Neuronal stem cell (in vitro differentiated cells): Measurements from ENCODE around the gene MACROD1.
A peak's percentile ranks its signal among the peaks of the same experiment; 100 is the strongest.

ENCODE experiments used
- DNase-seq: peaks from one replicate; pipeline ENCODE4 v3.0.0-alpha.2; 2013; ENCODE audit warnings: low spot score
- H2AFZ ChIP-seq: one replicate; pipeline ENCODE4 v1.6.1; 2013; ENCODE audit warnings: mild to moderate bottlenecking, low read length, inconsistent platforms
- H2AK5ac ChIP-seq: 2 replicates; pipeline ENCODE4 v1.6.1; 2013; ENCODE audit warnings: low read depth, mild to moderate bottlenecking, inconsistent platforms, low read length, moderate library complexity, mixed read lengths
- H2BK120ac ChIP-seq: 2 replicates; pipeline ENCODE4 v1.6.1; 2013; ENCODE audit warnings: low read depth, mild to moderate bottlenecking, inconsistent platforms, low read length, moderate library complexity, mixed read lengths
- H2BK12ac ChIP-seq: one replicate; pipeline ENCODE4 v1.6.1; 2013; ENCODE audit warnings: low read length, inconsistent platforms
- H2BK15ac ChIP-seq: 2 replicates; pipeline ENCODE4 v1.6.1; 2013; ENCODE audit warnings: mild to moderate bottlenecking, low read length, inconsistent platforms, mixed read lengths
- H2BK5ac ChIP-seq: one replicate; pipeline ENCODE4 v1.6.1; 2013; ENCODE audit warnings: inconsistent platforms, mild to moderate bottlenecking, low read length, moderate library complexity
- H3K14ac ChIP-seq: one replicate; pipeline ENCODE4 v1.6.1; 2013; ENCODE audit warnings: low read length, inconsistent platforms
- H3K18ac ChIP-seq: 2 replicates; pipeline ENCODE4 v1.6.1; 2013; ENCODE audit warnings: low read length, inconsistent platforms
- H3K23ac ChIP-seq: 2 replicates; pipeline ENCODE4 v1.6.1; 2013; ENCODE audit warnings: low read depth, mild to moderate bottlenecking, mixed read lengths, low read length, inconsistent platforms; ENCODE audit not compliant: poor library complexity
- H3K27ac ChIP-seq: replicated peaks from 3 replicates; pipeline ENCODE4 v1.5.1; 2013; ENCODE audit warnings: low read length, inconsistent platforms
- H3K27me3 ChIP-seq, 3 experiments: 2 replicates each; pipeline ENCODE4 v1.6.1; 2013; ENCODE audit warnings: low read length in 3 of 3, mild to moderate bottlenecking in 2 of 3, inconsistent platforms in 1 of 3, low read depth in 1 of 3, mixed read lengths in 1 of 3, moderate library complexity in 1 of 3; ENCODE audit not compliant: control insufficient read depth in 3 of 3, insufficient read depth in 3 of 3
- H3K36me3 ChIP-seq, 2 donors: replicated peaks in 1 of 2; 2 replicates each; pipeline ENCODE4 v1.6.1; 2013; ENCODE audit warnings: low read length in 2 of 2; ENCODE audit not compliant: control insufficient read depth in 2 of 2, insufficient read depth in 2 of 2
- H3K4ac ChIP-seq: 2 replicates; pipeline ENCODE4 v1.6.1; 2013; ENCODE audit warnings: inconsistent platforms, mild to moderate bottlenecking, low read length, moderate library complexity
- H3K4me1 ChIP-seq, 2 donors: 1 replicate in 1 of 2; 2 replicates in 1 of 2; pipeline ENCODE4 v1.6.1; 2013; ENCODE audit warnings: low read length in 2 of 2, low read depth in 1 of 2; ENCODE audit not compliant: control insufficient read depth in 2 of 2, insufficient read depth in 1 of 2
- H3K4me2 ChIP-seq: one replicate; pipeline ENCODE4 v1.6.1; 2013; ENCODE audit warnings: mild to moderate bottlenecking, low read length, inconsistent platforms; ENCODE audit not compliant: insufficient read depth, poor library complexity, severe bottlenecking
- H3K4me3 ChIP-seq, 2 donors: 2 replicates each; pipeline ENCODE4 v1.5.1; 2013; ENCODE audit warnings: low read length in 2 of 2, mild to moderate bottlenecking in 2 of 2, inconsistent platforms in 1 of 2, moderate library complexity in 1 of 2
- H3K79me1 ChIP-seq: one replicate; pipeline ENCODE4 v1.6.1; 2013; ENCODE audit warnings: low read depth, mild to moderate bottlenecking, inconsistent platforms, low read length, moderate library complexity
- H3K9ac ChIP-seq: one replicate; pipeline ENCODE4 v1.6.1; 2013; ENCODE audit warnings: mild to moderate bottlenecking, low read depth, low read length, inconsistent platforms; ENCODE audit not compliant: poor library complexity
- H3K9me3 ChIP-seq, 2 donors: replicated peaks in 1 of 2; 2 replicates each; pipeline versions ENCODE3 to v1.6.1; 2013; ENCODE audit warnings: low read length in 2 of 2, mild to moderate bottlenecking in 2 of 2, inconsistent platforms in 1 of 2, low read depth in 1 of 2, mixed read lengths in 1 of 2, moderate library complexity in 1 of 2; ENCODE audit not compliant: control insufficient read depth in 2 of 2, insufficient read depth in 1 of 2
- H4K8ac ChIP-seq: one replicate; pipeline ENCODE4 v1.6.1; 2013; ENCODE audit warnings: low read depth, mild to moderate bottlenecking, inconsistent platforms, low read length, moderate library complexity
- H4K91ac ChIP-seq: one replicate; pipeline ENCODE4 v1.6.1; 2013; ENCODE audit warnings: low read length, low read depth, mild to moderate bottlenecking, inconsistent platforms; ENCODE audit not compliant: poor library complexity
- WGBS, 2 donors: extraction: QIAGEN DNeasy Blood & Tissue Kit; methylation state at CpG; one replicate each; pipeline ENCODE4 v1.1.7; 2013; ENCODE audit warnings: missing lambda C conversion rate in 2 of 2, mixed read lengths in 1 of 2; ENCODE audit not compliant: insufficient read length in 2 of 2, insufficient replicate concordance in 1 of 2; ENCODE audit errors: extremely low coverage in 2 of 2; 5-methylcytosine and 5-hydroxymethylcytosine counted together

MACROD1 gene

GRCh38 chr11:64129403-64129802 is 36.5 kb downstream of the MACROD1 start:
- Histone ChIP-seq H4K91ac (no peak overlapping the region), H2BK12ac (no peak overlapping the region), H3K4me3 (no peak overlapping the region), H3K79me1 (peaks cover 15% of the 10 kb centered on the region), H3K18ac (peak overlapping the region; percentile 8), H4K8ac (no peak overlapping the region), H2BK120ac (peak overlapping the region; percentile 18), H2BK15ac (peak overlapping the region; percentile 49), H2BK5ac (peak overlapping the region; percentile 24), H3K27me3 (no peaks in the 10 kb centered on the region), H2AK5ac (peak overlapping the region; percentile 46), H2AFZ (no peak overlapping the region), H3K9me3 (no peaks in the 10 kb centered on the region), H3K4me2 (no peak overlapping the region), H3K27ac (no peak overlapping the region), H3K9ac (no peak overlapping the region), H3K36me3 (no peaks in the 10 kb centered on the region), H3K23ac (peak overlapping the region; percentile 25), H3K4me1 (peaks cover 12 to 20% of the 10 kb centered on the region in 2 donors), H3K14ac (no peak overlapping the region), H3K4ac (no peak overlapping the region)
- no peak for DNase-seq
- no CpG with 5 or more reads among the region's 8 CpGs for WGBS, 2 donors

- Histone ChIP-seq H2AFZ (no peak overlapping the region), H3K4me1 (peaks cover 12 to 20% of the 10 kb centered on the region in 2 donors), H3K9ac (peak overlapping the region; percentile 77), H2BK120ac (no peak overlapping the region), H3K23ac (peak overlapping the region; percentile 80), H3K4me3 (no peak overlapping the region), H2BK12ac (peak overlapping the region; percentile 58), H3K18ac (peak overlapping the region; percentile 52), H3K4ac (no peak overlapping the region), H3K4me2 (no peak overlapping the region), H3K14ac (no peak overlapping the region), H4K8ac (no peak overlapping the region), H3K27ac (no peak overlapping the region), H3K27me3 (no peaks in the 10 kb centered on the region), H4K91ac (no peak overlapping the region), H3K9me3 (no peaks in the 10 kb centered on the region), H3K79me1 (peaks cover 15% of the 10 kb centered on the region), H2BK5ac (no peak overlapping the region), H3K36me3 (no peaks in the 10 kb centered on the region), H2AK5ac (peak overlapping the region; percentile 63), H2BK15ac (peak overlapping the region; percentile 67)
- no peak for DNase-seq
- no CpG with 5 or more reads among the region's 15 CpGs for WGBS, 2 donors
Observed at GRCh38 chr11:64128255-64129006, 37.5 kb downstream of the MACROD1 start.

- WGBS, 2 donors = no CpG with 5 or more reads among the region's 24 CpGs
- no peaks in the 10 kb centered on the region for H3K27me3 ChIP-seq
- no peak overlapping the region for H4K91ac ChIP-seq
- H3K4ac ChIP-seq = no peak overlapping the region
- peak overlapping the region; percentile 52 for H3K18ac ChIP-seq
- no peak overlapping the region for H3K14ac ChIP-seq
- H2BK120ac ChIP-seq = no peak overlapping the region
- H3K36me3 ChIP-seq = no peaks in the 10 kb centered on the region
- no peak overlapping the region for H2BK15ac ChIP-seq
- peaks cover 13 to 22% of the 10 kb centered on the region in 2 donors for H3K4me1 ChIP-seq
- H3K9me3 ChIP-seq = no peaks in the 10 kb centered on the region
- H2AFZ ChIP-seq = no peak overlapping the region
- H4K8ac ChIP-seq = no peak overlapping the region
- no peak overlapping the region for H2BK12ac ChIP-seq
- no peak overlapping the region for H2BK5ac ChIP-seq
- no peak overlapping the region for H3K27ac ChIP-seq
- no peak overlapping the region for H3K23ac ChIP-seq
- no peak overlapping the region for H3K4me3 ChIP-seq
- H3K79me1 ChIP-seq = peaks cover 15% of the 10 kb centered on the region
- no peak overlapping the region for H2AK5ac ChIP-seq
- no peak overlapping the region for H3K9ac ChIP-seq
- DNase-seq = no peak
- no peak overlapping the region for H3K4me2 ChIP-seq
Observed at GRCh38 chr11:64127267-64128072, 38.4 kb downstream of the MACROD1 start.

GRCh38 chr11:64126796-64127195 is 39.1 kb downstream of the MACROD1 start:
- Histone ChIP-seq H3K79me1 (peaks cover 15% of the 10 kb centered on the region), H3K4ac (no peak overlapping the region), H2BK5ac (no peak overlapping the region), H3K27me3 (no peaks in the 10 kb centered on the region), H2AFZ (no peak overlapping the region), H3K18ac (no peak overlapping the region), H3K4me3 (no peak overlapping the region), H3K4me1 (peaks cover 14 to 22% of the 10 kb centered on the region in 2 donors), H4K91ac (no peak overlapping the region), H3K36me3 (no peaks in the 10 kb centered on the region), H3K27ac (no peak overlapping the region), H2BK12ac (no peak overlapping the region), H3K23ac (no peak overlapping the region), H3K9ac (no peak overlapping the region), H2AK5ac (no peak overlapping the region), H3K9me3 (no peaks in the 10 kb centered on the region), H3K4me2 (no peak overlapping the region), H2BK15ac (no peak overlapping the region), H2BK120ac (no peak overlapping the region), H3K14ac (no peak overlapping the region), H4K8ac (no peak overlapping the region)
- DNase-seq = no peak
- no CpG with 5 or more reads among the region's 17 CpGs for WGBS, 2 donors
